HCEC 1CT (cell line): ENCODE data around the gene CHKA.

Source experiments
- DNase-seq: peaks from one replicate; pipeline ENCODE4 v3.0.0-alpha.2; 2017

CHKA gene

GRCh38 chr11:68028802-68029545 is 92.2 kb downstream of the CHKA start:
- DNase-seq = peak; percentile 42

GRCh38 chr11:68027667-68028066 is 93.5 kb downstream of the CHKA start:
- DNase-seq = no peak

GRCh38 chr11:68026391-68027105 is 94.6 kb downstream of the CHKA start:
- DNase-seq = no peak

- no peak for DNase-seq
Observed at GRCh38 chr11:68025047-68025446, 96.1 kb downstream of the CHKA start.

GRCh38 chr11:68024508-68024907 is 96.7 kb downstream of the CHKA start:
- no peak for DNase-seq

- DNase-seq = no peak
Observed at GRCh38 chr11:68022531-68022930, 98.7 kb downstream of the CHKA start.

- DNase-seq = no peak
Observed at GRCh38 chr11:68021167-68021787, 99.9 kb downstream of the CHKA start.

GRCh38 chr11:68020575-68020974 is 100.6 kb downstream of the CHKA start:
- no peak for DNase-seq

- DNase-seq = no peak
Observed at GRCh38 chr11:68019486-68019885, 101.7 kb downstream of the CHKA start.

- no peak for DNase-seq
Observed at GRCh38 chr11:68018730-68019190, 102.4 kb downstream of the CHKA start.

GRCh38 chr11:68017980-68018729 is 103.0 kb downstream of the CHKA start:
- DNase-seq = no peak

GRCh38 chr11:68016904-68017817 is 104.0 kb downstream of the CHKA start:
- no peak for DNase-seq

GRCh38 chr11:68016161-68016903 is 104.9 kb downstream of the CHKA start:
- DNase-seq = no peak

GRCh38 chr11:68015467-68015866 is 105.7 kb downstream of the CHKA start:
- DNase-seq = no peak

- DNase-seq = no peak
Observed at GRCh38 chr11:68014947-68015447, 106.2 kb downstream of the CHKA start.

GRCh38 chr11:68014157-68014946 is 106.8 kb downstream of the CHKA start:
- peak; percentile 64 for DNase-seq

- no peak for DNase-seq
Observed at GRCh38 chr11:68013611-68014156, 107.5 kb downstream of the CHKA start.

GRCh38 chr11:68012843-68013610 is 108.2 kb downstream of the CHKA start:
- peak; percentile 94 for DNase-seq
